Subcutaneous abdominal adipose tissue (tissue), 5 donors: Measurements from ENCODE around the gene SSBP4.
"Not testable (repeated sequence)": the region's sequence is repeated elsewhere in the genome, so short reads cannot be mapped to it uniquely, and the experiment has no call there.

Experiments used
- H3K27ac ChIP-seq: one replicate; pipeline ENCODE4 v1.7.0; 2013; ENCODE audit warnings: low read depth, mild to moderate bottlenecking, inconsistent platforms, low read length, moderate library complexity
- H3K27me3 ChIP-seq, 5 donors: one replicate each; pipeline ENCODE4 v1.7.0; 2013; ENCODE audit warnings: low read length in 5 of 5, inconsistent platforms in 1 of 5; ENCODE audit not compliant: control insufficient read depth in 5 of 5, insufficient read depth in 4 of 5
- H3K36me3 ChIP-seq, 5 donors: one replicate each; pipeline ENCODE4 v1.7.0; 2013; ENCODE audit warnings: low read length in 5 of 5; ENCODE audit not compliant: control insufficient read depth in 5 of 5, insufficient read depth in 5 of 5
- H3K4me1 ChIP-seq, 5 donors: one replicate each; pipeline ENCODE4 v1.7.0; 2013; ENCODE audit warnings: low read length in 5 of 5, mild to moderate bottlenecking in 3 of 5, moderate library complexity in 1 of 5; ENCODE audit not compliant: control insufficient read depth in 5 of 5, insufficient read depth in 5 of 5
- H3K4me3 ChIP-seq, 5 donors: one replicate each; pipeline ENCODE4 v1.7.0; 2013; ENCODE audit warnings: low read length in 5 of 5, low read depth in 1 of 5
- H3K9ac ChIP-seq, 5 donors: one replicate each; pipeline ENCODE4 v1.7.0; 2013; ENCODE audit warnings: low read length in 5 of 5, mild to moderate bottlenecking in 4 of 5, moderate library complexity in 3 of 5
- H3K9me3 ChIP-seq, 5 donors: one replicate each; pipeline ENCODE4 v1.7.0; 2013; ENCODE audit warnings: low read length in 5 of 5; ENCODE audit not compliant: control insufficient read depth in 5 of 5
- donor health status: healthy.
- donor health status: healthy.
- donor health status: healthy.
- donor health status: healthy.
- donor health status: healthy.

The SSBP4 gene

GRCh38 chr19:18419195-18419698, at the start of gene SSBP4:
Gene SSBP4 (plus strand): TSS chr19:18419398. CDS start chr19:18419649, 251 bp downstream.
- peaks cover 10 to 86% (median 77%) of the 10 kb centered on the region in 5 donors for H3K4me1 ChIP-seq
- peaks cover 0 to 10% (median 0%) of the 10 kb centered on the region in 5 donors for H3K27me3 ChIP-seq
- H3K4me3 ChIP-seq: peak within 1 kb of the TSS; percentile 62 to 72 (median 65)
- H3K9ac ChIP-seq: peak within 1 kb of the TSS in 4 of 5 donors; percentile 58 to 71 (median 64)
- H3K27ac ChIP-seq: peak within 1 kb of the TSS; percentile 86
- H3K36me3 ChIP-seq: no peaks in the 10 kb centered on the region
- no peaks in the 10 kb centered on the region for H3K9me3 ChIP-seq

- Histone ChIP-seq H3K9ac (peak overlapping the region in 2 of 5 donors; percentile 34 to 62), H3K27me3 (peaks cover 0 to 3% (median 0%) of the 10 kb centered on the region in 5 donors), H3K4me3 (no peak overlapping the region), H3K9me3 (no peaks in the 10 kb centered on the region), H3K36me3 (no peaks in the 10 kb centered on the region), H3K4me1 (peaks cover 7 to 42% (median 22%) of the 10 kb centered on the region in 5 donors), H3K27ac (peak overlapping the region; percentile 47)
Observed at GRCh38 chr19:18373407-18373891, 45.7 kb upstream of the SSBP4 start.

- H3K4me3 ChIP-seq: peak overlapping the region in 2 of 5 donors; percentile 10 to 22
- no peaks in the 10 kb centered on the region for H3K36me3 ChIP-seq
- H3K27ac ChIP-seq: peak overlapping the region; percentile 47
- peaks cover 0 to 3% (median 0%) of the 10 kb centered on the region in 5 donors for H3K27me3 ChIP-seq
- no peaks in the 10 kb centered on the region for H3K9me3 ChIP-seq
- peak overlapping the region in 3 of 5 donors; percentile 14 to 62 (median 34) for H3K9ac ChIP-seq
- peaks cover 7 to 42% (median 20%) of the 10 kb centered on the region in 5 donors for H3K4me1 ChIP-seq
Observed at GRCh38 chr19:18373892-18374629, 45.1 kb upstream of the SSBP4 start.

GRCh38 chr19:18377026-18377425, 42.2 kb upstream of the SSBP4 start:
- H3K9me3 ChIP-seq: no peaks in the 10 kb centered on the region
- no peak overlapping the region for H3K4me3 ChIP-seq
- H3K27me3 ChIP-seq: peaks cover 0 to 3% (median 0%) of the 10 kb centered on the region in 5 donors
- H3K27ac ChIP-seq: no peak overlapping the region
- peaks cover 9 to 48% (median 25%) of the 10 kb centered on the region in 5 donors for H3K4me1 ChIP-seq
- H3K36me3 ChIP-seq: no peaks in the 10 kb centered on the region
- H3K9ac ChIP-seq: no peak overlapping the region

- H3K9me3 ChIP-seq: no peaks in the 10 kb centered on the region
- H3K27ac ChIP-seq: peak overlapping the region; percentile 66
- no peak overlapping the region for H3K4me3 ChIP-seq
- peaks cover 2 to 27% (median 18%) of the 10 kb centered on the region in 5 donors for H3K4me1 ChIP-seq
- H3K36me3 ChIP-seq: no peaks in the 10 kb centered on the region
- H3K27me3 ChIP-seq: no peaks in the 10 kb centered on the region
- H3K9ac ChIP-seq: peak overlapping the region in 1 of 5 donors; percentile 17
Observed at GRCh38 chr19:18379803-18380747, 39.1 kb upstream of the SSBP4 start.

- Histone ChIP-seq H3K27ac (no peak overlapping the region), H3K27me3 (peaks cover 0 to 8% (median 4%) of the 10 kb centered on the region in 5 donors), H3K9me3 (no peaks in the 10 kb centered on the region), H3K36me3 (no peaks in the 10 kb centered on the region), H3K4me1 (peaks cover 2 to 22% (median 19%) of the 10 kb centered on the region in 5 donors), H3K4me3 (no peak overlapping the region), H3K9ac (no peak overlapping the region)
Observed at GRCh38 chr19:18380843-18381242, 38.4 kb upstream of the SSBP4 start.

GRCh38 chr19:18383622-18384021, 35.6 kb upstream of the SSBP4 start:
- not testable (repeated sequence) for H3K36me3 ChIP-seq, H3K4me3 ChIP-seq, H3K9ac ChIP-seq, H3K27ac ChIP-seq, H3K9me3 ChIP-seq
- H3K27me3 ChIP-seq: peaks cover 0 to 12% (median 8%) of the 10 kb centered on the region in 5 donors
- peaks cover 2 to 47% (median 43%) of the 10 kb centered on the region in 5 donors for H3K4me1 ChIP-seq

- Histone ChIP-seq H3K36me3 (peaks cover 0 to 3% (median 0%) of the 10 kb centered on the region in 5 donors), H3K9me3 (no peaks in the 10 kb centered on the region), H3K27ac (no peak overlapping the region), H3K9ac (no peak overlapping the region), H3K4me1 (peaks cover 2 to 51% (median 43%) of the 10 kb centered on the region in 5 donors), H3K4me3 (no peak overlapping the region), H3K27me3 (peaks cover 0 to 12% (median 8%) of the 10 kb centered on the region in 5 donors)
Observed at GRCh38 chr19:18384775-18385174, 34.4 kb upstream of the SSBP4 start.

- H3K4me3 ChIP-seq: no peak overlapping the region
- H3K9ac ChIP-seq: no peak overlapping the region
- H3K27ac ChIP-seq: no peak overlapping the region
- peaks cover 0 to 12% (median 8%) of the 10 kb centered on the region in 5 donors for H3K27me3 ChIP-seq
- peaks cover 0 to 8% (median 0%) of the 10 kb centered on the region in 5 donors for H3K36me3 ChIP-seq
- no peaks in the 10 kb centered on the region for H3K9me3 ChIP-seq
- peaks cover 2 to 46% (median 38%) of the 10 kb centered on the region in 5 donors for H3K4me1 ChIP-seq
Observed at GRCh38 chr19:18385359-18385674, 33.9 kb upstream of the SSBP4 start.
